Neuronal stem cell (in vitro differentiated cells): ENCODE data around the gene ST7L.

Source experiments
- DNase-seq: peaks from one replicate; pipeline ENCODE4 v3.0.0-alpha.2; 2013; ENCODE audit warnings: low spot score
- H2AFZ ChIP-seq: one replicate; pipeline ENCODE4 v1.6.1; 2013; ENCODE audit warnings: mild to moderate bottlenecking, low read length, inconsistent platforms
- H2AK5ac ChIP-seq: 2 replicates; pipeline ENCODE4 v1.6.1; 2013; ENCODE audit warnings: low read depth, mild to moderate bottlenecking, inconsistent platforms, low read length, moderate library complexity, mixed read lengths
- H2BK120ac ChIP-seq: 2 replicates; pipeline ENCODE4 v1.6.1; 2013; ENCODE audit warnings: low read depth, mild to moderate bottlenecking, inconsistent platforms, low read length, moderate library complexity, mixed read lengths
- H2BK12ac ChIP-seq: one replicate; pipeline ENCODE4 v1.6.1; 2013; ENCODE audit warnings: low read length, inconsistent platforms
- H2BK15ac ChIP-seq: 2 replicates; pipeline ENCODE4 v1.6.1; 2013; ENCODE audit warnings: mild to moderate bottlenecking, low read length, inconsistent platforms, mixed read lengths
- H2BK5ac ChIP-seq: one replicate; pipeline ENCODE4 v1.6.1; 2013; ENCODE audit warnings: inconsistent platforms, mild to moderate bottlenecking, low read length, moderate library complexity
- H3K14ac ChIP-seq: one replicate; pipeline ENCODE4 v1.6.1; 2013; ENCODE audit warnings: low read length, inconsistent platforms
- H3K18ac ChIP-seq: 2 replicates; pipeline ENCODE4 v1.6.1; 2013; ENCODE audit warnings: low read length, inconsistent platforms
- H3K23ac ChIP-seq: 2 replicates; pipeline ENCODE4 v1.6.1; 2013; ENCODE audit warnings: low read depth, mild to moderate bottlenecking, mixed read lengths, low read length, inconsistent platforms; ENCODE audit not compliant: poor library complexity
- H3K27ac ChIP-seq: replicated peaks from 3 replicates; pipeline ENCODE4 v1.5.1; 2013; ENCODE audit warnings: low read length, inconsistent platforms
- H3K27me3 ChIP-seq, 3 experiments: 2 replicates each; pipeline ENCODE4 v1.6.1; 2013; ENCODE audit warnings: low read length in 3 of 3, mild to moderate bottlenecking in 2 of 3, inconsistent platforms in 1 of 3, low read depth in 1 of 3, mixed read lengths in 1 of 3, moderate library complexity in 1 of 3; ENCODE audit not compliant: control insufficient read depth in 3 of 3, insufficient read depth in 3 of 3
- H3K36me3 ChIP-seq, 2 donors: replicated peaks in 1 of 2; 2 replicates each; pipeline ENCODE4 v1.6.1; 2013; ENCODE audit warnings: low read length in 2 of 2; ENCODE audit not compliant: control insufficient read depth in 2 of 2, insufficient read depth in 2 of 2
- H3K4ac ChIP-seq: 2 replicates; pipeline ENCODE4 v1.6.1; 2013; ENCODE audit warnings: inconsistent platforms, mild to moderate bottlenecking, low read length, moderate library complexity
- H3K4me1 ChIP-seq, 2 donors: 1 replicate in 1 of 2; 2 replicates in 1 of 2; pipeline ENCODE4 v1.6.1; 2013; ENCODE audit warnings: low read length in 2 of 2, low read depth in 1 of 2; ENCODE audit not compliant: control insufficient read depth in 2 of 2, insufficient read depth in 1 of 2
- H3K4me2 ChIP-seq: one replicate; pipeline ENCODE4 v1.6.1; 2013; ENCODE audit warnings: mild to moderate bottlenecking, low read length, inconsistent platforms; ENCODE audit not compliant: insufficient read depth, poor library complexity, severe bottlenecking
- H3K4me3 ChIP-seq, 2 donors: 2 replicates each; pipeline ENCODE4 v1.5.1; 2013; ENCODE audit warnings: low read length in 2 of 2, mild to moderate bottlenecking in 2 of 2, inconsistent platforms in 1 of 2, moderate library complexity in 1 of 2
- H3K79me1 ChIP-seq: one replicate; pipeline ENCODE4 v1.6.1; 2013; ENCODE audit warnings: low read depth, mild to moderate bottlenecking, inconsistent platforms, low read length, moderate library complexity
- H3K9ac ChIP-seq: one replicate; pipeline ENCODE4 v1.6.1; 2013; ENCODE audit warnings: mild to moderate bottlenecking, low read depth, low read length, inconsistent platforms; ENCODE audit not compliant: poor library complexity
- H3K9me3 ChIP-seq, 2 donors: replicated peaks in 1 of 2; 2 replicates each; pipeline versions ENCODE3 to v1.6.1; 2013; ENCODE audit warnings: low read length in 2 of 2, mild to moderate bottlenecking in 2 of 2, inconsistent platforms in 1 of 2, low read depth in 1 of 2, mixed read lengths in 1 of 2, moderate library complexity in 1 of 2; ENCODE audit not compliant: control insufficient read depth in 2 of 2, insufficient read depth in 1 of 2
- H4K8ac ChIP-seq: one replicate; pipeline ENCODE4 v1.6.1; 2013; ENCODE audit warnings: low read depth, mild to moderate bottlenecking, inconsistent platforms, low read length, moderate library complexity
- H4K91ac ChIP-seq: one replicate; pipeline ENCODE4 v1.6.1; 2013; ENCODE audit warnings: low read length, low read depth, mild to moderate bottlenecking, inconsistent platforms; ENCODE audit not compliant: poor library complexity
- WGBS, 2 donors: extraction: QIAGEN DNeasy Blood & Tissue Kit; methylation state at CpG; one replicate each; pipeline ENCODE4 v1.1.7; 2013; ENCODE audit warnings: missing lambda C conversion rate in 2 of 2, mixed read lengths in 1 of 2; ENCODE audit not compliant: insufficient read length in 2 of 2, insufficient replicate concordance in 1 of 2; ENCODE audit errors: extremely low coverage in 2 of 2; 5-methylcytosine and 5-hydroxymethylcytosine counted together

Gene ST7L

GRCh38 chr1:112554411-112554810, 64.5 kb downstream of the ST7L start:
- H3K23ac ChIP-seq, result no peak overlapping the region
- no peak overlapping the region for H3K4ac ChIP-seq
- H3K14ac ChIP-seq, result no peak overlapping the region
- no peak for DNase-seq
- no peak overlapping the region for H2BK5ac ChIP-seq
- H2AFZ ChIP-seq, result no peak overlapping the region
- H4K91ac ChIP-seq, result no peak overlapping the region
- no peak overlapping the region for H2BK12ac ChIP-seq
- no peak overlapping the region for H4K8ac ChIP-seq
- peaks cover 2% of the 10 kb centered on the region in 2 donors for H3K4me1 ChIP-seq
- no peak overlapping the region for H3K9ac ChIP-seq
- no peak overlapping the region for H2AK5ac ChIP-seq
- no peak overlapping the region for H3K27ac ChIP-seq
- H3K4me2 ChIP-seq, result no peak overlapping the region
- no peak overlapping the region for H2BK15ac ChIP-seq
- H3K36me3 ChIP-seq, result peaks cover 0 to 53% of the 10 kb centered on the region in 2 donors
- H3K18ac ChIP-seq, result no peak overlapping the region
- no peaks in the 10 kb centered on the region for H3K79me1 ChIP-seq
- H3K27me3 ChIP-seq, result no peaks in the 10 kb centered on the region
- H3K4me3 ChIP-seq, result no peak overlapping the region
- H3K9me3 ChIP-seq, result no peaks in the 10 kb centered on the region
- H2BK120ac ChIP-seq, result no peak overlapping the region

DNA sequence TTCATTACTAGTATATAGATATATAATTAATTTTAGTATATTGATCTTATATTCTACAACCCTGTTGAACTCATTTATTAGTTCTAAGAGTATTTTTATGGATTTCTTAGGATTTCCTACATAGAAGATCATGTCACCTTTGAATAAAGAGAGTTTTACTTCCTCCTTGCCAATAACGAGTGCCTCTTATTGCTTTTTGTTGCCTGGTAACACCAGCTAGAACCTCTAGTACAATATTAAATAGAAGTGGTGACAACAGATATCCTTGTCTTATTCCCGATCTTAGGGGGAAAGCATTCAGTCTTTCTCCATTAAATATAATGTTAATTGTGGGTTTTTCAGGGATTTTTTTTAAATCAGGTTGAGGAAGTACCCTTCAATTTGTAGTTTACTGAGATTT, 69.4 kb downstream of the ST7L start:
- Histone ChIP-seq H3K4ac (no peak overlapping the region), H3K4me1 (no peaks in the 10 kb centered on the region), H3K79me1 (no peaks in the 10 kb centered on the region), H3K27ac (no peak overlapping the region), H3K9ac (no peak overlapping the region), H4K8ac (no peak overlapping the region), H2BK5ac (no peak overlapping the region), H3K18ac (no peak overlapping the region), H2BK12ac (no peak overlapping the region), H3K4me2 (no peak overlapping the region), H4K91ac (no peak overlapping the region), H2BK15ac (no peak overlapping the region), H2AFZ (no peak overlapping the region), H3K9me3 (no peaks in the 10 kb centered on the region), H3K27me3 (no peaks in the 10 kb centered on the region), H3K23ac (no peak overlapping the region), H3K36me3 (peaks cover 0 to 58% of the 10 kb centered on the region in 2 donors), H2BK120ac (no peak overlapping the region), H3K4me3 (no peak overlapping the region), H2AK5ac (no peak overlapping the region), H3K14ac (no peak overlapping the region)
- no peak for DNase-seq
- WGBS, 2 donors, result no CpG with 5 or more reads among the region's 2 CpGs

GRCh38 chr1:112548547-112548946, 70.4 kb downstream of the ST7L start:
- Histone ChIP-seq H3K4ac (no peak overlapping the region), H3K18ac (no peak overlapping the region), H3K4me1 (no peaks in the 10 kb centered on the region), H3K14ac (no peak overlapping the region), H3K9me3 (no peaks in the 10 kb centered on the region), H3K4me3 (no peak overlapping the region), H2AFZ (no peak overlapping the region), H3K9ac (no peak overlapping the region), H2BK120ac (no peak overlapping the region), H4K8ac (no peak overlapping the region), H3K79me1 (no peaks in the 10 kb centered on the region), H2BK5ac (no peak overlapping the region), H3K4me2 (no peak overlapping the region), H2AK5ac (no peak overlapping the region), H3K27ac (no peak overlapping the region), H3K27me3 (no peaks in the 10 kb centered on the region), H2BK15ac (no peak overlapping the region), H3K23ac (no peak overlapping the region), H4K91ac (no peak overlapping the region), H3K36me3 (peaks cover 0 to 56% of the 10 kb centered on the region in 2 donors), H2BK12ac (no peak overlapping the region)
- WGBS, 2 donors, result no CpG with 5 or more reads among the region's 3 CpGs
- DNase-seq, result no peak

GRCh38 chr1:112546076-112546475, 72.9 kb downstream of the ST7L start:
- Histone ChIP-seq H4K8ac (no peak overlapping the region), H2BK15ac (no peak overlapping the region), H2BK120ac (no peak overlapping the region), H2BK12ac (no peak overlapping the region), H3K27ac (no peak overlapping the region), H3K4me3 (peak overlapping the region in 1 of 2 donors; percentile 46), H2BK5ac (no peak overlapping the region), H3K18ac (no peak overlapping the region), H3K79me1 (no peaks in the 10 kb centered on the region), H3K4ac (no peak overlapping the region), H3K27me3 (no peaks in the 10 kb centered on the region), H3K9me3 (no peaks in the 10 kb centered on the region), H2AFZ (no peak overlapping the region), H3K4me2 (no peak overlapping the region), H3K9ac (no peak overlapping the region), H3K36me3 (peaks cover 0 to 73% of the 10 kb centered on the region in 2 donors), H3K4me1 (no peaks in the 10 kb centered on the region), H2AK5ac (no peak overlapping the region), H3K23ac (no peak overlapping the region), H3K14ac (no peak overlapping the region), H4K91ac (no peak overlapping the region)
- no CpG with 5 or more reads among the region's 2 CpGs for WGBS, 2 donors
- no peak for DNase-seq
